Measurements from ENCODE around the gene ZNF487.

The ZNF487 gene

DNA sequence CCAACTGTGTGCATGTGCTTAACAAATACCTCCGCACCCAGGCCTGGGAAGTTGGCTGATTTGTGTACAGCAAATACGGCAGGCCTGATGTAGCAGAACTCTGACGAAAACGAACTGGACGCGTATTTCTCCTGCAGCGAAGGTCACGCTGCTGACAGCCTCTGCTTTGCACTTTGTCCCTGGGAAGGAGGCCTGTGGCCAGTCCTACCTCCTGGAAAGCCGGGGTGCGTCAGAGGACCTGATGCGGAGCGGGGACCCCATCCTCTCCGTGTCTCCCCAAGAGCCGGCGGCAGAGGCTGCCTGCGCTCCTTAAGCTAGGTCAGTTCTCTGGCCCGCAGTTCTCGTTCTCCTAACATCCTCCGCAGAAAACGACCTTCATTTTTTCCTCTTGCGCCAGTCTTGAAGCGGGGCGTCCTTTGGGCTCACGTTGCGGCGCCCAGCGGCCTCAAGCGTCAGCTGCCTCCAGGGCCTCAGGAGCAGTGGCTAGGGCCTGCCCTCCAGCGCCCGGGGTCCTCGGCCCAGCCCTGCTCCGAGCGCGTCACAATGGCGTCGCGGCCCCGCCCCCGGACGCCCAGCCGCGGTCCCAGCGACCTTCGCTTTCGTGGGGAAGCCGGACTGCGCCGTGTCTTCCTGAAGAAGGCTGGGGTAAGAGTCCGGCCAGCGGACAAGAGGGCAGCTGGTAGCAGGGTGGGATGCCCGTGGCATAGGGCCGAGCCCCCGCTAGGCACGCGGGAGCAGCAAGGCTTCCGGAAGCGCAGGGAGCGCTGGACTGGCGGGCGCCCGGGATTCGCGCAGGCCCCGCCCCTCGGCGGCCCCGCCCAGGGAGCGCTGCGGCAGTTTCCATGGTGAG, at the start of gene ZNF487:
ZNF487 (plus strand) TSS at position 821 of the 850 bp plus-strand sequence. CDS start 38,703 bp downstream, outside the sequence.
- Histone ChIP-seq H3K27ac (peak within 1 kb of the TSS; percentile 93), H3K27me3 (replicated peaks) (no peaks in the 10 kb centered on the region), H3K36me3 (replicated peaks) (no peaks in the 10 kb centered on the region), H3K4me3 (ENCODE audit: low read depth, low read length) (peak within 1 kb of the TSS; percentile 82)
- in situ Hi-C loops (cut with HindIII; ENCODE audit: low pct_ligation_motif_present, low sequenced_read_pairs) = no loop called here
- DNase-seq = peak; percentile 83
- TF ChIP-seq, protein P1, sequence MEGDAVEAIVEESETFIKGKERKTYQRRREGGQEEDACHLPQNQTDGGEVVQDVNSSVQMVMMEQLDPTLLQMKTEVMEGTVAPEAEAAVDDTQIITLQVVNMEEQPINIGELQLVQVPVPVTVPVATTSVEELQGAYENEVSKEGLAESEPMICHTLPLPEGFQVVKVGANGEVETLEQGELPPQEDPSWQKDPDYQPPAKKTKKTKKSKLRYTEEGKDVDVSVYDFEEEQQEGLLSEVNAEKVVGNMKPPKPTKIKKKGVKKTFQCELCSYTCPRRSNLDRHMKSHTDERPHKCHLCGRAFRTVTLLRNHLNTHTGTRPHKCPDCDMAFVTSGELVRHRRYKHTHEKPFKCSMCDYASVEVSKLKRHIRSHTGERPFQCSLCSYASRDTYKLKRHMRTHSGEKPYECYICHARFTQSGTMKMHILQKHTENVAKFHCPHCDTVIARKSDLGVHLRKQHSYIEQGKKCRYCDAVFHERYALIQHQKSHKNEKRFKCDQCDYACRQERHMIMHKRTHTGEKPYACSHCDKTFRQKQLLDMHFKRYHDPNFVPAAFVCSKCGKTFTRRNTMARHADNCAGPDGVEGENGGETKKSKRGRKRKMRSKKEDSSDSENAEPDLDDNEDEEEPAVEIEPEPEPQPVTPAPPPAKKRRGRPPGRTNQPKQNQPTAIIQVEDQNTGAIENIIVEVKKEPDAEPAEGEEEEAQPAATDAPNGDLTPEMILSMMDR (IDR thresholded peaks at IDR 0.05; ENCODE audit: low read depth, low read length, missing control alignments) = peak; percentile 23

DNA sequence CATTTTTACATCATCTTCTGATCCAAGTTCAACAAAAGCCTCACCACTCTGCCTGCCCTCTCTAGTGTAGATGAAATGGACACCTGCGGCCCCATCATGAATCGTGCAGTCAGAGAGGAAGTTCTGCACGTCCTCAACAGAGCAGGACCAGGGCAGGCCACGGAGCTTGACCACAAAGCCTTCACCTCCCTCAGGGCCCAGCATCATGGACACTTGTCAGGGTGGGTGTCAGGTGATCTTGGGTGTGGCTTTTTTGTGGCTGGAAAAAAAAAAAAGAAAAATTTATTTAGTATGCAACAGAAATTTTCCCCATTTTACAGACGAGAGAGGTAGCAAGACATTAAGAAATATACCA, 49.3 kb upstream of the ZNF487 start:
- H3K27me3 ChIP-seq (replicated peaks) = no peaks in the 10 kb centered on the region
- in situ Hi-C loops (cut with HindIII; ENCODE audit: low pct_ligation_motif_present, low sequenced_read_pairs) = no loop called here
- no peak overlapping the region for H3K27ac ChIP-seq
- H3K4me3 ChIP-seq (ENCODE audit: low read depth, low read length) = no peak overlapping the region
- TF ChIP-seq, protein P1 (IDR thresholded peaks at IDR 0.05; ENCODE audit: low read depth, low read length, missing control alignments) = no peak
- peaks cover 59% of the 10 kb centered on the region for H3K36me3 ChIP-seq (replicated peaks)
- DNase-seq = no peak

- no peak overlapping the region for H3K27ac ChIP-seq
- no peaks in the 10 kb centered on the region for H3K27me3 ChIP-seq (replicated peaks)
- H3K36me3 ChIP-seq (replicated peaks) = peaks cover 76% of the 10 kb centered on the region
- no peak for DNase-seq
- H3K4me3 ChIP-seq (ENCODE audit: low read depth, low read length) = no peak overlapping the region
- in situ Hi-C loops (cut with HindIII; ENCODE audit: low pct_ligation_motif_present, low sequenced_read_pairs) = no loop called here
- TF ChIP-seq, protein P1 (IDR thresholded peaks at IDR 0.05; ENCODE audit: low read depth, low read length, missing control alignments) = no peak
These were observed 47.0 kb upstream of the ZNF487 start for GRCh38 chr10:43389867-43390266.

- TF ChIP-seq, protein P1 (IDR thresholded peaks at IDR 0.05; ENCODE audit: low read depth, low read length, missing control alignments) = no peak
- H3K27me3 ChIP-seq (replicated peaks) = no peaks in the 10 kb centered on the region
- in situ Hi-C loops (cut with HindIII; ENCODE audit: low pct_ligation_motif_present, low sequenced_read_pairs) = no loop called here
- H3K36me3 ChIP-seq (replicated peaks) = peaks cover 76% of the 10 kb centered on the region
- no peak overlapping the region for H3K4me3 ChIP-seq (ENCODE audit: low read depth, low read length)
- no peak overlapping the region for H3K27ac ChIP-seq
- no peak for DNase-seq
These were observed 46.6 kb upstream of the ZNF487 start for GRCh38 chr10:43390333-43390732.

GRCh38 chr10:43390759-43391158, 46.2 kb upstream of the ZNF487 start:
- peaks cover 73% of the 10 kb centered on the region for H3K36me3 ChIP-seq (replicated peaks)
- peak; percentile 38 for DNase-seq
- H3K4me3 ChIP-seq (ENCODE audit: low read depth, low read length) = no peak overlapping the region
- no peak overlapping the region for H3K27ac ChIP-seq
- no peaks in the 10 kb centered on the region for H3K27me3 ChIP-seq (replicated peaks)
- TF ChIP-seq, protein P1 (IDR thresholded peaks at IDR 0.05; ENCODE audit: low read depth, low read length, missing control alignments) = peak; percentile 76
- in situ Hi-C loops (cut with HindIII; ENCODE audit: low pct_ligation_motif_present, low sequenced_read_pairs) = no loop called here

Data from brain microvascular endothelial cell (primary cell).